Ovary (tissue), 3 donors: ENCODE measurements around the gene TLR8.

ENCODE experiments used
- EP300 ChIP-seq: sonication (generic); formaldehyde crosslinking; IDR thresholded peaks from one replicate; pipeline ENCODE4 v1.6.1; 2017; ENCODE audit warnings: antibody characterized with exemption
- TF ChIP-seq, protein P1 (sequence below), 3 donors: fragments of 450-650 bp in 2 of 3; fragments of 200-600 bp in 1 of 3; IDR thresholded peaks; one replicate each; pipeline versions ENCODE4 v1.5.1 to v1.8.0; 2016 to 2022; ENCODE audit warnings: antibody characterized with exemption in 3 of 3, mild to moderate bottlenecking in 1 of 3
- donor health status: DM: no; HTN: no; CAD: no.

DNA sequence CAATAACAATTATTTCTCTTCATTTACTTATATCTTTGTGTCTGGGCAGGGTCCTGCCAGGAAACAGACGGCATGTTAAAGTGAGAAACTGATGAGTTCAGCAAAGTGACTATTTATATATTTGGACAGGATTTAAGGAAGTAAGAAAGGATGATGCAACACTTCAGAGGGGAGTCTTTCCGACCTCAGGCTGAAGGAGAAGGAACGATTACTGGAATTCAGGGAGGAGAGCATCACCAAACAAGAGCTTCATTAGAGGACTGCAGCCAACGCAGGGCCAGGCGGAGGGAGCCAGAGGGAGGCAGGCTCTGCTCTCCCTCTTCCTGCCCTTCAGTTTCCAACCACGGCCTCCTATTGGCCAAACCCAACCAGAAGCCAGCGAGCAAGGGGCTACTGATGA lies 41.1 kb upstream of the TLR8 start:
- TF ChIP-seq, protein P1, sequence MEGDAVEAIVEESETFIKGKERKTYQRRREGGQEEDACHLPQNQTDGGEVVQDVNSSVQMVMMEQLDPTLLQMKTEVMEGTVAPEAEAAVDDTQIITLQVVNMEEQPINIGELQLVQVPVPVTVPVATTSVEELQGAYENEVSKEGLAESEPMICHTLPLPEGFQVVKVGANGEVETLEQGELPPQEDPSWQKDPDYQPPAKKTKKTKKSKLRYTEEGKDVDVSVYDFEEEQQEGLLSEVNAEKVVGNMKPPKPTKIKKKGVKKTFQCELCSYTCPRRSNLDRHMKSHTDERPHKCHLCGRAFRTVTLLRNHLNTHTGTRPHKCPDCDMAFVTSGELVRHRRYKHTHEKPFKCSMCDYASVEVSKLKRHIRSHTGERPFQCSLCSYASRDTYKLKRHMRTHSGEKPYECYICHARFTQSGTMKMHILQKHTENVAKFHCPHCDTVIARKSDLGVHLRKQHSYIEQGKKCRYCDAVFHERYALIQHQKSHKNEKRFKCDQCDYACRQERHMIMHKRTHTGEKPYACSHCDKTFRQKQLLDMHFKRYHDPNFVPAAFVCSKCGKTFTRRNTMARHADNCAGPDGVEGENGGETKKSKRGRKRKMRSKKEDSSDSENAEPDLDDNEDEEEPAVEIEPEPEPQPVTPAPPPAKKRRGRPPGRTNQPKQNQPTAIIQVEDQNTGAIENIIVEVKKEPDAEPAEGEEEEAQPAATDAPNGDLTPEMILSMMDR (IDR thresholded peaks at IDR 0.05) = no peak
- no peak for TF ChIP-seq EP300
